Stimulated activated CD8-positive, alpha-beta memory T cell treated with anti-CD3 and anti-CD28 coated beads, Interleukin-4, amount 100 ng/mL, for 4 hours (primary cell): ENCODE data around the gene TUT7.
"Not testable (repeated sequence)": the region's sequence is repeated elsewhere in the genome, so short reads cannot be mapped to it uniquely, and the experiment has no call there.

Experiments used
- DNase-seq, 2 donors: peaks; one replicate each; pipeline ENCODE4 v3.0.0-alpha.2; 2020; ENCODE audit warnings: low read depth in 2 of 2, low spot score in 1 of 2

The TUT7 gene

GRCh38 chr9:86354011-86354817 is at the start of gene TUT7:
TSS of gene TUT7 (minus strand) at chr9:86354410. CDS start at chr9:86353199, 1,211 bp downstream.
- peak; percentile 83 to 87 for DNase-seq

GRCh38 chr9:86402591-86402990 is 48.4 kb upstream of the TUT7 start:
- no peak for DNase-seq

GRCh38 chr9:86396412-86396811 is 42.2 kb upstream of the TUT7 start:
- no peak for DNase-seq

- not testable (repeated sequence) for DNase-seq
These were observed 36.0 kb upstream of the TUT7 start for GRCh38 chr9:86390184-86390583.

GRCh38 chr9:86389628-86390027 is 35.4 kb upstream of the TUT7 start:
- no peak for DNase-seq

GRCh38 chr9:86387376-86387775 is 33.2 kb upstream of the TUT7 start:
- DNase-seq = no peak

- not testable (repeated sequence) for DNase-seq
These were observed 28.8 kb upstream of the TUT7 start for GRCh38 chr9:86383000-86383399.

GRCh38 chr9:86376016-86376415 is 21.8 kb upstream of the TUT7 start:
- no peak for DNase-seq

GRCh38 chr9:86369810-86370209 is 15.6 kb upstream of the TUT7 start:
- no peak for DNase-seq

GRCh38 chr9:86368871-86369521 is 14.8 kb upstream of the TUT7 start:
- DNase-seq = no peak

- DNase-seq = no peak
These were observed 7.0 kb upstream of the TUT7 start for GRCh38 chr9:86361176-86361575.

GRCh38 chr9:86359151-86359879 is 5.1 kb upstream of the TUT7 start:
- no peak for DNase-seq

GRCh38 chr9:86356871-86357866 is 3.0 kb upstream of the TUT7 start:
- DNase-seq = no peak

- DNase-seq = no peak
These were observed 1.6 kb upstream of the TUT7 start for GRCh38 chr9:86355814-86356213.

GRCh38 chr9:86354818-86355309 is 654 bp upstream of the TUT7 start:
- no peak for DNase-seq

GRCh38 chr9:86353655-86354010 is 577 bp downstream of the TUT7 start:
- peak in 1 of 2 donors; percentile 0 for DNase-seq

- no peak for DNase-seq
These were observed 1.7 kb downstream of the TUT7 start for GRCh38 chr9:86352440-86353077.

- no peak for DNase-seq
These were observed 2.3 kb downstream of the TUT7 start for GRCh38 chr9:86351880-86352279.

- DNase-seq = no peak
These were observed 4.0 kb downstream of the TUT7 start for GRCh38 chr9:86350006-86350760.
